Loucy (cell line): ENCODE data around the gene ARMH3.

Experiments
- H2AFZ ChIP-seq: fragments of 200-600 bp; sonication (generic); 2 replicates; pipeline ENCODE4 v1.6.0; 2016; ENCODE audit warnings: antibody characterized with exemption, mild to moderate bottlenecking, low read length, moderate library complexity
- H3F3A ChIP-seq: fragments of 200-600 bp; 2 replicates; pipeline ENCODE4 v1.6.0; 2016; ENCODE audit warnings: antibody characterized with exemption, low read depth, mild to moderate bottlenecking
- H3K27me3 ChIP-seq: fragments of 200-600 bp; sonication (generic); 2 replicates; pipeline ENCODE4 v1.6.1; 2014; ENCODE audit warnings: low read length, mild to moderate bottlenecking; ENCODE audit not compliant: insufficient read depth, poor library complexity, severe bottlenecking
- H3K36me3 ChIP-seq: fragments of 200-600 bp; sonication (generic); 2 replicates; pipeline ENCODE4 v1.6.1; 2016; ENCODE audit warnings: low read length; ENCODE audit not compliant: insufficient read depth
- H3K4me1 ChIP-seq: fragments of 200-600 bp; sonication (generic); 2 replicates; pipeline ENCODE4 v1.5.1; 2014; ENCODE audit warnings: low read length, mild to moderate bottlenecking; ENCODE audit not compliant: insufficient read depth, poor library complexity, severe bottlenecking
- H3K4me2 ChIP-seq: fragments of 200-600 bp; sonication (generic); 2 replicates; pipeline ENCODE4 v1.6.0; 2014; ENCODE audit warnings: antibody characterized with exemption, low read length, low read depth, mild to moderate bottlenecking; ENCODE audit not compliant: poor library complexity, severe bottlenecking
- H3K4me3 ChIP-seq: fragments of 200-600 bp; sonication (generic); 2 replicates; pipeline ENCODE4 v1.5.1; 2014; ENCODE audit warnings: low read length, mild to moderate bottlenecking, mixed read lengths; ENCODE audit not compliant: poor library complexity, severe bottlenecking
- H3K79me2 ChIP-seq: fragments of 200-600 bp; sonication (generic); 2 replicates; pipeline ENCODE4 v1.6.1; 2014; ENCODE audit warnings: low read length; ENCODE audit not compliant: insufficient read depth
- H3K9ac ChIP-seq: fragments of 200-600 bp; sonication (generic); 2 replicates; pipeline ENCODE4 v1.6.0; 2014; ENCODE audit warnings: mild to moderate bottlenecking, low read depth, low read length, moderate library complexity; ENCODE audit not compliant: poor library complexity, severe bottlenecking
- H3K9me2 ChIP-seq: fragments of 200-600 bp; sonication (generic); replicated peaks from 2 replicates; pipeline ENCODE4 v1.6.1; 2016; ENCODE audit warnings: low read depth, low read length, mixed read lengths
- H3K9me3 ChIP-seq: fragments of 200-600 bp; sonication (generic); 2 replicates; pipeline ENCODE4 v1.6.1; 2014; ENCODE audit warnings: mild to moderate bottlenecking, antibody characterized with exemption, low read length, low read depth; ENCODE audit not compliant: insufficient read depth
- H4K20me1 ChIP-seq: fragments of 200-600 bp; sonication (generic); 2 replicates; pipeline ENCODE4 v1.6.0; 2014; ENCODE audit warnings: antibody characterized with exemption, low read length, mild to moderate bottlenecking; ENCODE audit not compliant: insufficient read depth, poor library complexity, severe bottlenecking
- CTCF ChIP-seq: fragments of 200-600 bp; sonication (generic); conservative IDR thresholded peaks from 2 replicates; pipeline ENCODE4 v1.5.1; 2014; ENCODE audit warnings: mild to moderate bottlenecking, antibody characterized with exemption, low read length
- EZH2phosphoT487 ChIP-seq: fragments of 200-600 bp; IDR thresholded peaks from 2 replicates; pipeline ENCODE4 v1.6.1; 2018; ENCODE audit warnings: antibody characterized with exemption, mild to moderate bottlenecking, moderate library complexity, borderline replicate concordance

ARMH3 gene

GRCh38 chr10:101826852-101827434, 229.0 kb downstream of the ARMH3 start:
- Histone ChIP-seq H3K36me3 (no peaks in the 10 kb centered on the region), H3F3A (peaks cover 7% of the 10 kb centered on the region), H3K9me2 (no peaks in the 10 kb centered on the region), H2AFZ (no peak overlapping the region), H3K79me2 (no peaks in the 10 kb centered on the region), H3K27me3 (no peaks in the 10 kb centered on the region), H3K4me3 (no peak overlapping the region), H3K4me2 (no peak overlapping the region), H3K9me3 (no peaks in the 10 kb centered on the region), H4K20me1 (peaks cover 3% of the 10 kb centered on the region), H3K4me1 (peaks cover 17% of the 10 kb centered on the region), H3K9ac (no peak overlapping the region)
- TF ChIP-seq CTCF (no peak), EZH2phosphoT487 (no peak)

GRCh38 chr10:101824736-101825135, 231.2 kb downstream of the ARMH3 start:
- H3K4me2 ChIP-seq: no peak overlapping the region
- no peak overlapping the region for H3K9ac ChIP-seq
- H3K36me3 ChIP-seq: no peaks in the 10 kb centered on the region
- no peaks in the 10 kb centered on the region for H3K9me2 ChIP-seq
- H4K20me1 ChIP-seq: no peaks in the 10 kb centered on the region
- TF ChIP-seq EZH2phosphoT487 (no peak), CTCF (no peak)
- peaks cover 6% of the 10 kb centered on the region for H3K79me2 ChIP-seq
- no peaks in the 10 kb centered on the region for H3K27me3 ChIP-seq
- no peaks in the 10 kb centered on the region for H3K9me3 ChIP-seq
- no peak overlapping the region for H2AFZ ChIP-seq
- H3K4me3 ChIP-seq: no peak overlapping the region
- peaks cover under 1% of the 10 kb centered on the region; the same call in 1 of the 2 replicates for H3F3A ChIP-seq
- peaks cover 13% of the 10 kb centered on the region for H3K4me1 ChIP-seq

- peaks cover 43% of the 10 kb centered on the region for H3K4me1 ChIP-seq
- H3K9me2 ChIP-seq: no peaks in the 10 kb centered on the region
- H3K9me3 ChIP-seq: no peaks in the 10 kb centered on the region
- H3K4me2 ChIP-seq: peak overlapping the region; percentile 90
- H3K4me3 ChIP-seq: peak overlapping the region; percentile 79
- no peak for TF ChIP-seq CTCF
- TF ChIP-seq EZH2phosphoT487: no peak
- peak overlapping the region; percentile 86 for H2AFZ ChIP-seq
- no peaks in the 10 kb centered on the region for H3K36me3 ChIP-seq
- H3F3A ChIP-seq: no peaks in the 10 kb centered on the region
- H3K79me2 ChIP-seq: peaks cover 57% of the 10 kb centered on the region
- H3K9ac ChIP-seq: peak overlapping the region; percentile 76
- peaks cover 40% of the 10 kb centered on the region for H4K20me1 ChIP-seq
- no peaks in the 10 kb centered on the region for H3K27me3 ChIP-seq
These were observed 236.9 kb downstream of the ARMH3 start for GRCh38 chr10:101818872-101819633.
